Measurements from ENCODE around the gene LASP1.
A peak's percentile ranks its signal among the peaks of the same experiment; 100 is the strongest.

The LASP1 gene

GRCh38 chr17:38899421-38899820, 29.6 kb downstream of the LASP1 start:
- Histone ChIP-seq H3F3A (ENCODE audit: insufficient read depth, low read length) (no peaks in the 10 kb centered on the region), H3K27ac (ENCODE audit: low read depth, low read length, poor library complexity, severe bottlenecking) (peak overlapping the region; percentile 91), H3K36me3 (ENCODE audit: insufficient read depth, low read length) (peaks cover 55% of the 10 kb centered on the region), H3K9ac (ENCODE audit: low read length) (peak overlapping the region; percentile 68; the same call in 1 of the 2 replicates), H3K4me1 (ENCODE audit: insufficient read depth, low read length, severe bottlenecking) (peaks cover 26% of the 10 kb centered on the region), H4K20me1 (ENCODE audit: insufficient read depth, low read length) (no peaks in the 10 kb centered on the region), H3K79me2 (ENCODE audit: insufficient read depth, low read length) (no peaks in the 10 kb centered on the region), H3K9me3 (ENCODE audit: low read length) (no peaks in the 10 kb centered on the region), H3K27me3 (ENCODE audit: insufficient read depth, low read length) (no peaks in the 10 kb centered on the region), H3K4me3 (ENCODE audit: low read depth, low read length, poor library complexity, severe bottlenecking) (no peak overlapping the region), H2AFZ (ENCODE audit: low read length) (no peak overlapping the region), H3K9me2 (ENCODE audit: low read depth, low read length) (no peaks in the 10 kb centered on the region), H3K4me2 (ENCODE audit: low read length) (peak overlapping the region; percentile 56; the same call in 1 of the 2 replicates)
- TF ChIP-seq CTCF (IDR thresholded peaks at IDR 0.05; ENCODE audit: low read length) (no peak), EZH2 (IDR thresholded peaks at IDR 0.05; ENCODE audit: borderline replicate concordance, low read length) (no peak)

- no peak for TF ChIP-seq CTCF (IDR thresholded peaks at IDR 0.05; ENCODE audit: low read length)
- no peak for TF ChIP-seq EZH2 (IDR thresholded peaks at IDR 0.05; ENCODE audit: borderline replicate concordance, low read length)
- Histone ChIP-seq H3K9me2 (ENCODE audit: low read depth, low read length) (no peaks in the 10 kb centered on the region), H3K36me3 (ENCODE audit: insufficient read depth, low read length) (peaks cover 56% of the 10 kb centered on the region), H3K27ac (ENCODE audit: low read depth, low read length, poor library complexity, severe bottlenecking) (no peak overlapping the region), H3K4me2 (ENCODE audit: low read length) (no peak overlapping the region), H2AFZ (ENCODE audit: low read length) (no peak overlapping the region), H3K9ac (ENCODE audit: low read length) (no peak overlapping the region), H3K4me1 (ENCODE audit: insufficient read depth, low read length, severe bottlenecking) (peaks cover 37% of the 10 kb centered on the region), H3K4me3 (ENCODE audit: low read depth, low read length, poor library complexity, severe bottlenecking) (no peak overlapping the region), H4K20me1 (ENCODE audit: insufficient read depth, low read length) (no peaks in the 10 kb centered on the region), H3K27me3 (ENCODE audit: insufficient read depth, low read length) (no peaks in the 10 kb centered on the region), H3F3A (ENCODE audit: insufficient read depth, low read length) (no peaks in the 10 kb centered on the region), H3K9me3 (ENCODE audit: low read length) (no peaks in the 10 kb centered on the region), H3K79me2 (ENCODE audit: insufficient read depth, low read length) (no peaks in the 10 kb centered on the region)
Measured at GRCh38 chr17:38900978-38901656, 31.3 kb downstream of the LASP1 start.

- H3K36me3 ChIP-seq (ENCODE audit: insufficient read depth, low read length), result peaks cover 39% of the 10 kb centered on the region
- no peak for TF ChIP-seq EZH2 (IDR thresholded peaks at IDR 0.05; ENCODE audit: borderline replicate concordance, low read length)
- TF ChIP-seq CTCF (IDR thresholded peaks at IDR 0.05; ENCODE audit: low read length), result no peak
- H3K9me3 ChIP-seq (ENCODE audit: low read length), result no peaks in the 10 kb centered on the region
- no peak overlapping the region for H3K4me2 ChIP-seq (ENCODE audit: low read length)
- no peaks in the 10 kb centered on the region for H3K27me3 ChIP-seq (ENCODE audit: insufficient read depth, low read length)
- H3K79me2 ChIP-seq (ENCODE audit: insufficient read depth, low read length), result no peaks in the 10 kb centered on the region
- no peaks in the 10 kb centered on the region for H3F3A ChIP-seq (ENCODE audit: insufficient read depth, low read length)
- no peak overlapping the region for H3K9ac ChIP-seq (ENCODE audit: low read length)
- H3K4me3 ChIP-seq (ENCODE audit: low read depth, low read length, poor library complexity, severe bottlenecking), result no peak overlapping the region
- H4K20me1 ChIP-seq (ENCODE audit: insufficient read depth, low read length), result no peaks in the 10 kb centered on the region
- no peak overlapping the region for H2AFZ ChIP-seq (ENCODE audit: low read length)
- H3K27ac ChIP-seq (ENCODE audit: low read depth, low read length, poor library complexity, severe bottlenecking), result no peak overlapping the region
- peaks cover 44% of the 10 kb centered on the region for H3K4me1 ChIP-seq (ENCODE audit: insufficient read depth, low read length, severe bottlenecking)
- H3K9me2 ChIP-seq (ENCODE audit: low read depth, low read length), result no peaks in the 10 kb centered on the region
Measured at GRCh38 chr17:38903404-38903803, 33.5 kb downstream of the LASP1 start.
